PC-3 (cell line): ENCODE results near the gene PPP2R5B. TPM values are rescaled to one million over a fixed set of nuclear protein-coding genes. Genes with fewer than 3 reads are reported as not detected.
A peak's percentile ranks its signal among the peaks of the same experiment; 100 is the strongest.

Experiments
- ATAC-seq: fragments of 200-7000 bp; cut with Tn5 transposase; 2 replicates; pipeline ENCODE4 v1.9.1; 2020; ENCODE audit warnings: mild to moderate bottlenecking, moderate library complexity
- Bru-seq: library from RNA; stranded (reverse); fragments of 400-500 nt; gene quantifications from one replicate; lab custom pipeline; 2021; lab: Mats Ljungman, UMichigan
- BruChase-seq, 2 experiments: library from RNA; stranded (reverse); fragments of 400-500 nt; gene quantifications; one replicate each; lab custom pipeline; 2021; lab: Mats Ljungman, UMichigan
- BruUV-seq: library from RNA; stranded (reverse); fragments of 400-500 nt; replicated peaks from 2 replicates; lab custom pipeline; 2021; lab: Mats Ljungman, UMichigan
- CTCF ChIA-PET: fragments of 300-600 bp; sonication (Branson Sonifier 250); formaldehyde crosslinking; loops from one replicate; lab custom pipeline; 2022; ENCODE audit warnings: antibody characterized with exemption; lab: Charles Lee
- POLR2A ChIA-PET: fragments of 300-600 bp; sonication (Branson Sonifier 250); formaldehyde crosslinking; loops from one replicate; lab custom pipeline; 2022; ENCODE audit warnings: antibody characterized with exemption; ENCODE audit not compliant: unreplicated experiment; lab: Charles Lee
- DNase-seq: peaks from one replicate; pipeline ENCODE4 v3.0.0-alpha.2; 2015
- H2AFZ ChIP-seq: fragments of 300-600 bp; sonication (generic); 2 replicates; pipeline ENCODE4 v1.6.0; 2016; ENCODE audit warnings: antibody characterized with exemption, low read length
- H3F3A ChIP-seq: fragments of 300-600 bp; sonication (generic); one replicate; pipeline ENCODE4 v1.6.0; 2017; ENCODE audit warnings: antibody characterized with exemption, low read length, control low read depth, mild to moderate bottlenecking; ENCODE audit not compliant: unreplicated experiment
- H3K27ac ChIP-seq: fragments of 300-600 bp; sonication (generic); 2 replicates; pipeline ENCODE4 v1.5.1; 2016; ENCODE audit warnings: mild to moderate bottlenecking, low read length
- H3K27me3 ChIP-seq: fragments of 300-600 bp; sonication (generic); 2 replicates; pipeline ENCODE4 v1.6.1; 2016; ENCODE audit warnings: low read length, mixed read lengths
- H3K36me3 ChIP-seq: fragments of 300-600 bp; sonication (generic); 2 replicates; pipeline ENCODE4 v1.6.1; 2016; ENCODE audit warnings: low read depth, mixed run types, low read length, mixed read lengths
- H3K4me1 ChIP-seq: fragments of 300-600 bp; sonication (generic); 2 replicates; pipeline ENCODE4 v1.5.1; 2016; ENCODE audit warnings: low read length; ENCODE audit not compliant: insufficient read depth
- H3K4me2 ChIP-seq: fragments of 300-600 bp; sonication (generic); 2 replicates; pipeline ENCODE4 v1.6.0; 2016; ENCODE audit warnings: low read length
- H3K4me3 ChIP-seq: fragments of 300-600 bp; sonication (generic); 2 replicates; pipeline ENCODE4 v1.5.1; 2016; ENCODE audit warnings: mild to moderate bottlenecking, low read length, mixed read lengths
- H3K79me2 ChIP-seq: fragments of 300-600 bp; sonication (generic); 2 replicates; pipeline ENCODE4 v1.6.1; 2017; ENCODE audit warnings: low read length, mixed read lengths
- H3K9ac ChIP-seq: fragments of 300-600 bp; sonication (generic); 2 replicates; pipeline ENCODE4 v1.6.0; 2016; ENCODE audit warnings: mild to moderate bottlenecking, low read length
- H3K9me2 ChIP-seq: fragments of 300-600 bp; sonication (generic); replicated peaks from 2 replicates; pipeline ENCODE4 v1.6.1; 2016; ENCODE audit warnings: mixed run types, low read length, mixed read lengths
- H3K9me3 ChIP-seq: fragments of 300-600 bp; sonication (generic); 2 replicates; pipeline ENCODE4 v1.6.1; 2016; ENCODE audit warnings: low read length, mixed read lengths
- H4K20me1 ChIP-seq: fragments of 300-600 bp; sonication (generic); 2 replicates; pipeline ENCODE4 v1.6.1; 2016; ENCODE audit warnings: low read length, mixed read lengths
- EZH2 ChIP-seq: fragments of 300-600 bp; sonication (generic); IDR thresholded peaks from one replicate; pipeline ENCODE4 v1.6.1; 2017; ENCODE audit warnings: antibody characterized with exemption, mild to moderate bottlenecking, low read length; ENCODE audit not compliant: unreplicated experiment
- EZH2phosphoT487 ChIP-seq: fragments of 300-600 bp; sonication (generic); IDR thresholded peaks from 2 replicates; pipeline ENCODE4 v1.6.1; 2018; ENCODE audit warnings: mild to moderate bottlenecking, antibody characterized with exemption, low read length, borderline replicate concordance
- intact Hi-C: fragments of 100-400 bp; cut with micrococcal nuclease; formaldehyde crosslinking; loops from 2 replicates; pipeline ENCODE4 v1.9.0; 2023
- long read RNA-seq: library from polyadenylated mRNA; unstranded; transcript quantifications from one replicate; pipeline ENCODE4 v2.0.0, GENCODE V29; 2021; ENCODE audit not compliant: unreplicated experiment
- total RNA-seq: library from RNA; depleted of rRNA; stranded (reverse); fragments of >200 nt; gene quantifications from 2 replicates; pipeline ENCODE4 v1.2.3, GENCODE V29; 2014; rRNA removed
- TF ChIP-seq, protein P1 (sequence below): fragments of 300-600 bp; sonication (generic); conservative IDR thresholded peaks from 2 replicates; pipeline ENCODE4 v1.5.1; 2017; ENCODE audit warnings: antibody characterized with exemption, low read depth, mild to moderate bottlenecking, low read length

Gene PPP2R5B
- total RNA-seq (24.9 and 31.3 TPM in 2 replicates), Bru-seq, nascent RNA (percentile 69 among the genes with signal in this experiment), BruChase-seq, experiment 1, labeled RNA remaining after a 6-hour chase (percentile 82 among the genes with signal in this experiment), BruChase-seq, experiment 2, labeled RNA remaining after a 2-hour chase (percentile 76 among the genes with signal in this experiment)
- long read RNA-seq, transcript PPP2R5B-201 (14 exons, 2,745 nt) = major isoform, 25 of 123 reads
- long read RNA-seq, partial matches to known transcripts = 66 of 123 reads
- long read RNA-seq, other reads (novel, unspliced or antisense) = 32 of 123 reads

DNA sequence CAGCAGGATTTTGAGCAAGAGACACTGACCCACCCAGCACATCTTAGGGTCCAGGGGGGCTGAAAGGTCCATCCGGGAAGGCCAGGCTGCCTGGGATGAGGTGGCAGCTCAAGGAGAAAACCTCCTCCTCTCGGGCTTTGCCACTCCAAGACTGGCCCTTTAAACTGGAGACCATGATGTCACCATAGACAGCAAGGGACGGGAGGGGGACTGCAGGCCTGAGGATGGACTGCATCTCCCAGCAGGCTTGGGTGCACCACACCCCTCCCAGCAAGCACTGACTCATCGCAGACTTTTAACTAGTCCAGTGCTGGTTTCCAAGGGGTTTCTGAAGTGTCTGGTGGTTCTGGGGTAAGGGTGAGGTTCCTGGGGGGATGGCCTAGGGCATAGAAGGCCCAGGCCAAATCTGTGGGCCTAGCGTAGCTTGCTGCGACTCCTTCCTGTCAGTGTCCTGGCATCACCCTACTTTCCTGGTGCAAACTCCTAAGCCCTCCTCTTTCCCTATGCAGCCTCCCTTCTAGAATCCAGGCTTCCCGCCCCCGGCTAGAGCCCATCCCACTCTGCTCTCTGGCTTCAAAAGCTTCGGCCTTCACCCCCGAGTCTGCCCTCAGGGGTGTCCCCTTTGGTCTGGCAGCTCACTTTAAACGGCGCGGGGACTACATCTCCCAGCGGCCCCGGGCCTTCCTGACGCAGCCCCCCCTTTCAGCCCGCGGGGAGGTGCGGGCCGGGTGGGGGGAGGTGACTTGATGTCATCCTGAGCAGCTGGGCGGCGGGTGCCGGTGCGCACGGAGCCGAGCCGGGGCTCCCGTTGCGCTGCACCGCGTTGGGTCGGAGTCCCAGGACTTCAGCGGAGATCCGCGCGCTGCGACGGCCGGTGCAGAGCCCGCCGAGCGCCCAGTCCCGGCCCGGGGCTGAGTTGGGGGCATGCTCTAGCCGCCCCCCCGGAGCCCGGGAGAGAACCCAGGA, at the start of gene PPP2R5B:
Gene PPP2R5B (plus strand): TSS at position 746 of the 966 bp plus-strand sequence. CDS start 1,046 bp downstream, outside the sequence.
- Histone ChIP-seq H2AFZ (peak within 1 kb of the TSS; percentile 98), H3K27ac (peak within 1 kb of the TSS; percentile 37), H3K9me3 (no peaks in the 10 kb centered on the region), H3K79me2 (peaks cover 4% of the 10 kb centered on the region; the same call in 1 of the 2 replicates), H3K4me3 (peak within 1 kb of the TSS; percentile 95), H3K9me2 (no peaks in the 10 kb centered on the region), H3K9ac (peak within 1 kb of the TSS; percentile 71), H3F3A (no peaks in the 10 kb centered on the region), H3K4me1 (peaks cover 13% of the 10 kb centered on the region; the same call in 1 of the 2 replicates), H4K20me1 (no peaks in the 10 kb centered on the region), H3K27me3 (no peaks in the 10 kb centered on the region), H3K4me2 (peak within 1 kb of the TSS; percentile 95), H3K36me3 (no peaks in the 10 kb centered on the region)
- BruUV-seq = no TSS peak
- ChIA-PET POLR2A (interaction anchor here (0.6 kb wide), 2 partner anchors 8 to 102 kb away, joined by 4 to 5 read pairs; no protein-coding TSS in a partner anchor), CTCF (interaction anchor here (0.5 kb wide), 1 partner anchor 67 kb away, joined by 13 read pairs; no protein-coding TSS in a partner anchor)
- intact Hi-C loops = loop anchor here (1.0 to 2.0 kb wide), 3 partner anchors 83 to 103 kb away; partner anchors contain the start of genes ARL2 and SNX15
- TF ChIP-seq, protein P1, sequence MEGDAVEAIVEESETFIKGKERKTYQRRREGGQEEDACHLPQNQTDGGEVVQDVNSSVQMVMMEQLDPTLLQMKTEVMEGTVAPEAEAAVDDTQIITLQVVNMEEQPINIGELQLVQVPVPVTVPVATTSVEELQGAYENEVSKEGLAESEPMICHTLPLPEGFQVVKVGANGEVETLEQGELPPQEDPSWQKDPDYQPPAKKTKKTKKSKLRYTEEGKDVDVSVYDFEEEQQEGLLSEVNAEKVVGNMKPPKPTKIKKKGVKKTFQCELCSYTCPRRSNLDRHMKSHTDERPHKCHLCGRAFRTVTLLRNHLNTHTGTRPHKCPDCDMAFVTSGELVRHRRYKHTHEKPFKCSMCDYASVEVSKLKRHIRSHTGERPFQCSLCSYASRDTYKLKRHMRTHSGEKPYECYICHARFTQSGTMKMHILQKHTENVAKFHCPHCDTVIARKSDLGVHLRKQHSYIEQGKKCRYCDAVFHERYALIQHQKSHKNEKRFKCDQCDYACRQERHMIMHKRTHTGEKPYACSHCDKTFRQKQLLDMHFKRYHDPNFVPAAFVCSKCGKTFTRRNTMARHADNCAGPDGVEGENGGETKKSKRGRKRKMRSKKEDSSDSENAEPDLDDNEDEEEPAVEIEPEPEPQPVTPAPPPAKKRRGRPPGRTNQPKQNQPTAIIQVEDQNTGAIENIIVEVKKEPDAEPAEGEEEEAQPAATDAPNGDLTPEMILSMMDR = no peak
- no peak for TF ChIP-seq EZH2
- TF ChIP-seq EZH2phosphoT487 = no peak
- DNase-seq (peak; percentile 97), ATAC-seq (peak; percentile 94)

DNA sequence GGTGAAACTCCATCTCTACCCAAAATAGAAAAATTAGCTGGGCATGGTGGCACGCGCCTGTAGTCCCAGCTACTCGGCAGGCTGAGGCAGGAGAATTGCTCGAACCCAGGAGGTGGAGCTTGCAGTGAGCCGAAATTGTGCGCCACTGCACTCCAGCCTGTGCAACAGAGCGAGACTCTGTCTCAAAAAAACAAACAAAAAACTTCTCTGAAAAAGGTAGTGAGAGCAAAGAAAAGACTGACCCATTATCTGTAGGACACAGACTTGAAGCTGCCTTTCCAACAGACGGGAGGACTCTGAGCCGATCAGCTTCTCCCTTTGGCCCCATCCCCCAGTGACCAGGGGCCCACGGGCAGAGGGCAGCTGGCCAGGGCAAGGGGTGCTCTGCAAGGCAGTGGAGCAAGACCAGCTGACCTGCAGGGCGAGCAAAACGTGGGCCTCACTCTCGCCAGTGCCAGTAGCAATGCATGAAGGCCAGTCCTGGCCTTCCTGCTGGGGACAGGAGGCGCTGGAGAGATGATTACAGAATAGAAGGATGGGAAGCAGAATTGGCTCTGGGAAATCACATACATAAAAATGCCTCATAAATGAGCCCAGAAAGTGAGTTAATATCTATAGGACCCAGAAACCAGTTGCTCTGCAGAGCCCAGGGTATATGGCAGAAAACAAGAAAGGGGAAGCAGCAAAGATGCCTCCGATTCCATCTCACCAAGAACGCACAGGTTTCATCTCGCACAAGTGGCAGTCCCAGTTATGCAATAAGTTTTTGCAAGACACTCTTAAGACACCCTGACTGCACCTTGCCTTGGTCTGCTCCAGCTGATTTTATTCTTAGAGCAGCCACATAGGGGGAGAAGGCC, 48.9 kb upstream of the PPP2R5B start:
- Histone ChIP-seq H3K4me2 (peak overlapping the region; percentile 87), H3F3A (peaks cover under 1% of the 10 kb centered on the region), H3K27ac (no peak overlapping the region), H3K79me2 (peaks cover 85% of the 10 kb centered on the region), H2AFZ (no peak overlapping the region), H3K4me1 (peaks cover 52% of the 10 kb centered on the region), H4K20me1 (peaks cover 53% of the 10 kb centered on the region), H3K9ac (peak overlapping the region; percentile 89; the same call in 1 of the 2 replicates), H3K9me3 (no peaks in the 10 kb centered on the region), H3K9me2 (no peaks in the 10 kb centered on the region), H3K4me3 (peak overlapping the region; percentile 78), H3K27me3 (no peaks in the 10 kb centered on the region), H3K36me3 (peaks cover 35% of the 10 kb centered on the region)
- ATAC-seq (no peak), DNase-seq (no peak)
- POLR2A ChIA-PET = no interaction called here
- no TSS peak for BruUV-seq
- CTCF ChIA-PET = interaction anchor here (0.9 to 1.0 kb wide), 2 partner anchors 27 to 31 kb away, joined by 3 to 6 read pairs; partner anchors contain the start of gene CDC42BPG
- intact Hi-C loops = no loop called here
- TF ChIP-seq EZH2phosphoT487 = no peak
- TF ChIP-seq, protein P1 = peak; percentile 52
